Cardiac fibroblast (primary cell): ENCODE data around the gene TLR10.

Experiments used
- DNase-seq, 2 donors: peaks; one replicate each; pipeline versions ENCODE4 v3.0.0 to v3.0.0-alpha.2; 2010; ENCODE audit warnings: low read depth in 2 of 2
- H3K4me3 ChIP-seq, 2 donors: replicated peaks in 1 of 2; 1 replicate in 1 of 2; 2 replicates in 1 of 2; pipeline ENCODE4 v1.5.1; 2011; ENCODE audit warnings: low read depth in 2 of 2, low read length in 2 of 2, mild to moderate bottlenecking in 2 of 2, moderate library complexity in 1 of 2
- TF ChIP-seq, protein P1 (sequence below): IDR thresholded peaks from one replicate; pipeline ENCODE4 v1.5.1; 2011; ENCODE audit warnings: low read depth, mild to moderate bottlenecking, low read length, inconsistent platforms

Gene TLR10

DNA sequence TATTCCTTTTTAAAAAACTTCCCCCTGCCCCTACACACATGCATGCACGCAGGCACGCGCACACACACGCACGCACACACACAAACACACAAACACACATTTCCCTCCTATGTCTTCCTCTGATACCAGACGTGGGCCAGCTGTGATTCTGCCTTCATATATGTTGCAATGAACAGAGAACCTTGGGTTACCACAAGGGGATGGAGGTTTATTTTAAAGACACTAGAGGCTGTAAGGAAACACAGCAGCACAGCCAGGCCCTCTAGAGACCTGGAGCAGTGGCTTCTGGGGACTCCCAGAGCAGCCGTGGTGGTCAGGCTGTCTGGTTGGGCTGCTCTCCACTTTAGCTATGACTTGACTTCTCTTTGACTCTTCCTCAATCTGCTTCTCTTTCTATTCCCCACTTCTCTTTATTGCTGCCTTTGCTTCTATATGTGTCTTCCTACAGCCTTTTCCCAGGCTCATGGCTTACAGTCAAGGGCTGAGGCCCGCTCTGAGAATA lies 3.2 kb upstream of the TLR10 start:
- DNase-seq = no peak

DNA sequence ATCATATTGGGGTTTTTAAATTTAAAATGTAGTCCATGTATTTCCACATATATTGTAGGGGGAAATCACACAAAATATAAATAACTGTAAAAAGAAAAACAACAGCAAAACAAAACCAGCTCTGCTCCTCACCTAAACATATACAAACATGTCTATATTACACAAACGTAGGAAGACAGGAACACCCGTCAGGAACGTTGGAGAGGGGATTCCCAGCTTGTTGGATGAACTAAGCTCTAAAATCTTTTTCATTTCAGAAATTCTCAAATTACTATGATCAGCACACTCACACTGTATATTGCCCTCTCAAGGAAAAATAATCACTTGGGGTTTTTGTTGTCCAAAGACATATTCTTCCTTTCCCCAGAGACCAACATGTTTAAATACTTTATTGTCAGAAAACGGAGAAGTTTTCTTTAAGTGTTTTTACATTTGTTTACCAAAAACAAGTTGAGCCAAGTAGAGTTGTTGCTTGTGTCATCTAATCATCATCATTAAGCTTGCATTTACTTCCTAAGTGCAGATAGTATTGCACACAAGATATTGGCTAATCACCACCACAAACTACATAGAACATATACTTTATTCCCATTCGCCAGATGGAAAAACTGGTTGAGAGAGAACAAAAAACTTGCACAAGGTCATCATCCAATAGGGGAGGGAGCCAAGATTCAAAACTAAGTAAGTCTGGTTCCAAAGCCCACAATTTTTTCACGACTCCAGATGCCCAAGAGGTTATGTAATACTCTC lies 2.4 kb upstream of the TLR10 start:
- TF ChIP-seq, protein P1, sequence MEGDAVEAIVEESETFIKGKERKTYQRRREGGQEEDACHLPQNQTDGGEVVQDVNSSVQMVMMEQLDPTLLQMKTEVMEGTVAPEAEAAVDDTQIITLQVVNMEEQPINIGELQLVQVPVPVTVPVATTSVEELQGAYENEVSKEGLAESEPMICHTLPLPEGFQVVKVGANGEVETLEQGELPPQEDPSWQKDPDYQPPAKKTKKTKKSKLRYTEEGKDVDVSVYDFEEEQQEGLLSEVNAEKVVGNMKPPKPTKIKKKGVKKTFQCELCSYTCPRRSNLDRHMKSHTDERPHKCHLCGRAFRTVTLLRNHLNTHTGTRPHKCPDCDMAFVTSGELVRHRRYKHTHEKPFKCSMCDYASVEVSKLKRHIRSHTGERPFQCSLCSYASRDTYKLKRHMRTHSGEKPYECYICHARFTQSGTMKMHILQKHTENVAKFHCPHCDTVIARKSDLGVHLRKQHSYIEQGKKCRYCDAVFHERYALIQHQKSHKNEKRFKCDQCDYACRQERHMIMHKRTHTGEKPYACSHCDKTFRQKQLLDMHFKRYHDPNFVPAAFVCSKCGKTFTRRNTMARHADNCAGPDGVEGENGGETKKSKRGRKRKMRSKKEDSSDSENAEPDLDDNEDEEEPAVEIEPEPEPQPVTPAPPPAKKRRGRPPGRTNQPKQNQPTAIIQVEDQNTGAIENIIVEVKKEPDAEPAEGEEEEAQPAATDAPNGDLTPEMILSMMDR = no peak
- H3K4me3 ChIP-seq = no peak overlapping the region
- DNase-seq = no peak

More for the DNA sequence above, 3.2 kb upstream of the TLR10 start:
- H3K4me3 ChIP-seq = no peak overlapping the region
- TF ChIP-seq, protein P1 = no peak

DNA sequence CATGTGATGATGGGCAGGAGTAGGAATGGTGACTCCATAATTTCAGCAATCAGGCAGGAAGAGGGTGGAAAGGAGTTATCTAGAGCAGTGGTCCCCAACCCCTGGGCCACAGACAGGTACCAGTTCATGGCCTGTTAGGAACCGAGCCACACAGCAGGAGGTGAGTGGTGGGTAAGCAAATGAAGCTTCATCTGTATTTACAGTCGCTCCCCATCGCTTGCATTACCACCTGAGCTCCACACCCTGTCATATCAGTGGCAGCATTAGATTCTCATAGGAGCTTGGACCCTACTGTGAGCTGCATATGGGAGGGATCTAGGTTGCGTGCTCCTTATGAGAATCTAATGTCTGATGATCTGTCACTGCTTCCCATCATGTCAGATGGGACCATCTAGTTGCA lies 1.4 kb upstream of the TLR10 start:
- no peak for DNase-seq
- TF ChIP-seq, protein P1 = no peak
- no peak overlapping the region for H3K4me3 ChIP-seq

- no peak for DNase-seq
- H3K4me3 ChIP-seq = no peak overlapping the region
- TF ChIP-seq, protein P1 = no peak
Measured at GRCh38 chr4:38783109-38783460, 295 bp upstream of the TLR10 start.

DNA sequence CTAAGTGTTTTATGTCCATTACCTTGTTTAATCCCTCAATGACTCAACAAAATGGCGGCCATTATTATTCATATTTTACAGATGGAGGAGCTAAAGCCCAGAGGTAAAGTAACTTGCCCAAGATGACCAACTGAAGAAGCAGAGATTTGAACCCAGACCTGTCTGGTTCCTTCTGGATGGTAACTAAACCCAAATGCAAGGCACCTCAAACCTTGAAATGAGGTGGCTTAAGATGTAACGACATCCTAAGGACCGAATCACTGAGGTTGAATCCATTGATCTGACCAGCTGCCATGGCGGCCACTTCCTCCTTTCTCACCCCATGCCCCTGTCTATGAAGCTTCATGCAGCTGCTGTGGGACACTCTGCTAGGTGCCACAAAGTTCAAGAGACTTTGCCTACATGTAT lies 932 bp downstream of the TLR10 start:
- TF ChIP-seq, protein P1 = no peak
- H3K4me3 ChIP-seq = no peak overlapping the region
- DNase-seq = no peak

DNA sequence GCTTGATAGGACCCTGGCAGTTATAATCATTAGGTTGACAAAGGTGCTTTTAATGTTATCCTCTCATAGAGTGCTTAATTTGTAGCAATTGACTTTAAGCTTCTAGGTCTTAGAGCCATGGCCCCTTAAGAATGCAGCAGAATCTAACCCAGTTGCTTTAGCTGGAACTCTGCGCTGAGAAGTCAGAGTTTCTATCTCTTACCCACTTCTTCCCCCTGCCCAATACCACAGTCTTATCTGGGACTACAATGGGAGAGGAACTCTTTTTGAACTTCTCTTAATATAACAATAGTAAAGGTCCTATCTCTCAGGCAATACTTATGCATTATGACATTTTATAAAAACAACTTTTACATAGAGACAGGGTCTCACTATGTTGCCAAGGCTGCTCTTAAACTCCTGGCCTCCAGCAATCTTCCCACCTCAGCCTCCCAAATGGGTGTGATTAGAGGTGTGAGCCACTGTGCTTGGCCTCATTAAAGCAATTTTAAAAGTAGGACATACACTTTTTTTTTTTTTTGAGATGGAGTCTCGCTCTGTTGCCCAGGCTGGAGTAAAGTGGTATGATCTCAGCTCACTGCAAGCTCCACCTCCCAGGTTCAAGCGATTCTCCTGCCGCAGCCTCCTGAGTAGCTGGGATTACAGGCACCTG lies 1.8 kb downstream of the TLR10 start:
- no peak overlapping the region for H3K4me3 ChIP-seq
- TF ChIP-seq, protein P1 = no peak
- DNase-seq = no peak
